Activated CD4-positive, alpha-beta T cell treated with anti-CD3 and anti-CD28 coated beads for 4 hours (primary cell): ENCODE results near the gene FAT4.
A peak's percentile ranks its signal among the peaks of the same experiment; 100 is the strongest.

ENCODE experiments used
- DNase-seq, 2 donors: peaks; one replicate each; pipeline ENCODE4 v3.0.0-alpha.2; 2020

FAT4 gene, protein sequence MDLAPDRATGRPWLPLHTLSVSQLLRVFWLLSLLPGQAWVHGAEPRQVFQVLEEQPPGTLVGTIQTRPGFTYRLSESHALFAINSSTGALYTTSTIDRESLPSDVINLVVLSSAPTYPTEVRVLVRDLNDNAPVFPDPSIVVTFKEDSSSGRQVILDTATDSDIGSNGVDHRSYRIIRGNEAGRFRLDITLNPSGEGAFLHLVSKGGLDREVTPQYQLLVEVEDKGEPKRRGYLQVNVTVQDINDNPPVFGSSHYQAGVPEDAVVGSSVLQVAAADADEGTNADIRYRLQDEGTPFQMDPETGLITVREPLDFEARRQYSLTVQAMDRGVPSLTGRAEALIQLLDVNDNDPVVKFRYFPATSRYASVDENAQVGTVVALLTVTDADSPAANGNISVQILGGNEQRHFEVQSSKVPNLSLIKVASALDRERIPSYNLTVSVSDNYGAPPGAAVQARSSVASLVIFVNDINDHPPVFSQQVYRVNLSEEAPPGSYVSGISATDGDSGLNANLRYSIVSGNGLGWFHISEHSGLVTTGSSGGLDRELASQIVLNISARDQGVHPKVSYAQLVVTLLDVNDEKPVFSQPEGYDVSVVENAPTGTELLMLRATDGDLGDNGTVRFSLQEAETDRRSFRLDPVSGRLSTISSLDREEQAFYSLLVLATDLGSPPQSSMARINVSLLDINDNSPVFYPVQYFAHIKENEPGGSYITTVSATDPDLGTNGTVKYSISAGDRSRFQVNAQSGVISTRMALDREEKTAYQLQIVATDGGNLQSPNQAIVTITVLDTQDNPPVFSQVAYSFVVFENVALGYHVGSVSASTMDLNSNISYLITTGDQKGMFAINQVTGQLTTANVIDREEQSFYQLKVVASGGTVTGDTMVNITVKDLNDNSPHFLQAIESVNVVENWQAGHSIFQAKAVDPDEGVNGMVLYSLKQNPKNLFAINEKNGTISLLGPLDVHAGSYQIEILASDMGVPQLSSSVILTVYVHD (N-terminal part only)

DNA sequence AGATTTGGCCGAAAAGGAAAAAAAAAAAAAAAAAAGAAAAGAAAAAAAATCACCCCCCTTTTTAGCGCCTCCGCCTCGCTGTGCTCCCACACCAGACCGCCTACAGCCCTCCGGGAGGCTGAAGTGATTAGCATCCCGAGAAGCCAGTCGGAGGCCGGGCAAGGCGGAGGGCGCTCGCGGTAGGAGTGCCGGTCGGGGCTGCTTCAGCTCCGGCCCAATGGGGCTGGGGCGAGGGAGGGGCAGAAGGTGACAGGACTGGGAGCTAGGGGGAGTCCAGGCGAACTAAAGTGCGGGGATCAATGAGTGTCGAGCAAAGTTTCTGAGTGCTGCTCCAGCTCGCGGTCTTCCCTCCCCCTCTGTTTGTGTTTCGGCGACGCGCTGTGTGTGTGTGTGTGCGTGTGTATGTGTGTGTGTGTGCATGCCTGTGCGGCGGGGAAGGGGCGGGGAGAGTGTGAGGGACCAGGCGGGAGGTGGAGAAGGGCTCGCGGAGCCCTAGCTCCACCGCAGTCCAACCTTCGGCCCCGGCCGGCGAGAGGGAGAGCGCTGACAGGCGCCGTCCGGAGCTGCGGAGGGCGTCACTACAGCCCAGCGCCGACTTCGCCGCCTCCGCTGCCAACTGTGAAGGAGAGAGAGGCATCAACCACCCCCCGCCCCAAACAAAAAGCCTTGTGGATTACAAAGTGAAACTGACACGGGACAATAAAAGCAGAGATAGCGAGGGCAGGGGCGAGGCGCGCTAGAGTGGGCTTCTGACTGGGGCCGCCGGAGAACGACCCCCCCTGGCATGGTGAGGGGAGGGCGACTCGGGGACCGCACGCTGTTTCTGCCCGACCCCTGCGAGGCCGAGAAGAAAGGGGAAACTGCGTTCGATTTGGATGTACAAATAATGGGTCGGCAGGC is at the start of gene FAT4:
FAT4 (plus strand) TSS at position 280 of the 900 bp plus-strand sequence. CDS start 1,457 bp downstream, outside the sequence.
- DNase-seq, result peak in 1 of 2 donors; percentile 15

DNA sequence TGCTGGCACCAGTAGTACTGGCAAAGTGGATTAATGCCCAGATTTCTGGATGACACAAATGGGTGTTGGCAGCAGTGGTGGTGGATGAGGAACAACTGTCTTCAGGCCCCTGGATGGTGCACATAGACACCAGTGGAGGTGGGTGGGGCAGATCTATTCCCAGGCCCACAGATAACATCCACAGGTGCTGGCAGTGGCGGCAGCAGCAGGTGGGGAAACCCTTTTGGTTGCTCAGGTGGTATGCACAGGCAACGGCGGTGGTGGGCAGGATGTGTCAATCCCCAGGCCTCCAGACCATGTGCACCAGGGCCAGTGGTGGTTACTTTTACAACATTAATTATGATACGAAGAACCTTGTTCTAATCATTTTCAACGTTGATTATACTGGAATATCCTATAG is 48.9 kb upstream of the FAT4 start:
- DNase-seq, result no peak

GRCh38 chr4:125266901-125267604 is 47.7 kb upstream of the FAT4 start:
- no peak for DNase-seq

- DNase-seq, result no peak
Observed at GRCh38 chr4:125267630-125268029, 47.1 kb upstream of the FAT4 start.

DNA sequence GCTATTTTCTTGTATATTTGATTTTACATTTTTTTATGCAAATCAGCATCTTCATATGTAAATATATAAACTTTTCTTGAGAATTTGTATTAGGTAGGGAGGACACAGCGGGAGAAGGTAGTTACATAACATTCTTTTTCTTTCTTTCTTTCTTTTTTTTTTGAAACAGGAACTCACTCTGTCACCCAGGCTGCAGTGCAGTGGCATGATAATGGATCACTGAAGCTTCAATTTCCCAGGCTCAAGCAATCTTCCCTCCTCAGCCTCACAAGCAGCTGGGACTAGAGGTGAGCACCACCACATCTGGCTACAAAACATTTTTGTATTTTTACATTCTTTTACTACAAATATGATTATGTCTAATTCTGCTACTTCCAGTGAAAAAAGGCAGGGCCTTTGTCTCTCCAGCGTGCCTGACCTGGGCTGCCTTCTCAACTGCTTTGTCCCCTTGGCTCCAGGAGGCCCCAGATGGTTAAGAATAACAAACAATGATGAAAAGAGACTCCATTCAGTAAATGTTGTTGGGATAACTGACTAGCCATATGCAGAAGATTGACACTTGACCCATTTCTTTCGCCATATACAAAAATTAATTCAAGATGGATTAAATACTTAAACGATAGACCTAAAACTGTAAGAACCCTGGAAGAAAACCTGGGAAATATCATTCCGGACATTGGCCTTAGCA is 46.5 kb upstream of the FAT4 start:
- no peak for DNase-seq

- no peak for DNase-seq
Observed at GRCh38 chr4:125276811-125277210, 37.9 kb upstream of the FAT4 start.

DNA sequence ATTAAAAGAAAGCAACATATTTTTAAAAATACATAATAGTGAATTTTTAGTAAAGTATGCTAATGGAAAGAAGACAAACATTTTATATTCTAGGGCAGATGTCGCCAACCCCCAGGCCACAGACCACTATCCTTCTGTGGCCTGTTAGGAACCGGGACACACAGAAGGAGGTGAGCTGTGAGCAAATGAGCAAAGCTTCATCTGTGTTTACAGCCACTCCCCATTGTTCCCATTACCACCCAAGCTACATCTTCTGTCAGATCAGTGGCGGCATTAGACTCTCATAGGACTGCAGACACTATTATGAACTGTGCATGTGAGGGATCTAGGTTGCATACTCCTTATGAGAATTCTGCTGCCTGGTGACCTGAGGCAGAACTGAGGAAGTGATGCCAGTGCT is 37.0 kb upstream of the FAT4 start:
- DNase-seq, result no peak

DNA sequence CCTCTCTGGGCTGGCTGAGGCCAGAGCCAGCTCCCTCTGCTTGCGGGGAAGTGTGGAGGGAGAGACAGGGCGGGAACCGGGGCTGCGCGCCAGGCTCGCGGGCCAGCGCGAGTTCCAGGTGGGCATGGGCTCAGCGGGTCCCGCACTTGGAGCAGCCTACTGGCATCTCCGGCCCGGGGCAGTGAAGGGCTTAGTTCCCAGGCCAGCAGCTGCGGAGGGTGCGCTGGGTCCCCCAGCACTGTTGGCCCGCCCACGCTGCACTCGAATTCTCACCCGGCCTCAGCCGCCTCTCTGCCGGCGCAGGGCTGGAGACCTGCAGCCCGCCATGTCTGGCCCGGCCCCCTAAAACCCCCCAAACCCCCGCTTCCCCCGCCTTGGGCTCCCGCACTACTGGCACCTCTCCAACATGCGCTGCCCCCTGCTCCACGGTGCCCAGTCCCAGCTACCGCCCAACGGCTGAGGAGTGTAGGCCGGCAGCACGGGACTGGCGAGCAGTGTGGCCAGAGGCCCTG is 33.8 kb upstream of the FAT4 start:
- DNase-seq, result no peak

GRCh38 chr4:125283707-125284279 is 31.0 kb upstream of the FAT4 start:
- DNase-seq, result no peak

DNA sequence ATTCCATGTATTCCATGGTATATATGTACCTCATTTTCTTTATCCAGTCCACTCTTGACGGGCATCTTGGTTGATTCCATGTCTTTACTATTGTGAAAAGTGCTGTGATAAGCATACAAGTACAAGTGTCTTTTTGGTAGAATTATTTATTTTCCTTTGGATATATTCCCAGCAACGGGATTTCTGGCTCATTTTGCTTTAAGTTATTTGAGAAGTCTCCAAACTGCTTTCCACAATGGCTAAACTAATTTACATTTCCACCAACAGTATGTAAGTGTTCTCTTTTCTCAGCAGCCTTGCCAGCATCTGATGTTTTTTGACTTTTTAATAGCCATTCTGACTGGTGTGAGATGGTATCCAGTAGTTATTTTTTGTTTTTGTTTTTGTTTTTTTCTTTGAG is 17.6 kb upstream of the FAT4 start:
- no peak for DNase-seq

DNA sequence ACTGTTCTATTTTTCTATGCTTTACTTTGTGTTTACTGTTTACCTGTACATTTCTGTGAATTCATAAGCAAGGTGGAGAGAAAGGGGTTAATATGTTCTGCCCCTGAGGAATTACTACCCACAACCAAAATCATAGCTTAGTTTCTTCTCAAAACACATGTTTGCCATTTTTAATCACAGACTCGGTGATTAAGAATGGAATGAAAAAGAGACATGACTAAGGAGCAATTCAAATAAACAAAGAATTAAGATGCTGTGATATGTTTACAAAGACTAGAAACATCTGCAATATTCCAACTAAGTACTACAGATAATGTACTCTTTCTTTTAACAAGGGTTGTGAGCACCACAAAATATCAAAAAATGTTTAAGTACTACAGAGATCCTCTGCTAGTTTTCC is 11.7 kb upstream of the FAT4 start:
- no peak for DNase-seq

GRCh38 chr4:125303821-125304220 is 10.9 kb upstream of the FAT4 start:
- DNase-seq, result no peak

DNA sequence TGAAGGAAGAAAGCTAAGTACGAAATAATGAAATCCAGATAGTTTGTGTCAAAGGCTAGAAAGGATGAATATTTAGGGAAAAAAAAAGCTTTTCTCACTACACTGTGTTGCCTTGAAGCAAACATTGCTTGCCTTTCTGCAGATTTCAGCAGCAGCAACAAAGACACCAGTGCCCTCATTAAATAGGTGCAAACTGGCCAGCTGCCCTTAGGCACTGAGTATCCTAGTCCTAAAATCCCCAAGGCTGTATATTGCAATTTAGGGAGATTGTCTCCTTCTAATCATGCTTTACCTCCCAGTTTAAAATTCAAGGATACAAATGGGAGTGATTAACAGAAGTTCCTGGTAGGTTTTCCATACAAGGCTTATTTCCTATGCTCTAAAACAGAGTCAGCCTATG is 8.6 kb upstream of the FAT4 start:
- DNase-seq, result no peak

DNA sequence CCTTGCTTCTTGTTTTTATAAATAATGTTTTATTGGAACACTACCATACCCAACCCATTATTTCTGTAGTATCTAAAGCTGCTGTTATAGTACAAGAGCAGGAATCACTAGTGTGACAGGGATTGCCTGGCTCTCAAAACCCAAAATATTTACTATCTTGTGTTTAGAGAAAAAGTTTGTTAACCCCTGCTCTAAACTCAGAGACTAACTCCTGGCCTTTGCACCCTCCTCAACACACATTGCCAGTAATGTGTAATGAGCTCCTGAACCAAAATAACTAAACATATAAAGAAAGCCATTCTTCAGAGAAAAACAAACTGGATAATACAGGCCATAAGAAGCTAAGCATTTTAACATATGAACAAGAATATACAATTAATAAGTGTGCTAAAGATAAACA is 8.2 kb upstream of the FAT4 start:
- DNase-seq, result no peak

DNA sequence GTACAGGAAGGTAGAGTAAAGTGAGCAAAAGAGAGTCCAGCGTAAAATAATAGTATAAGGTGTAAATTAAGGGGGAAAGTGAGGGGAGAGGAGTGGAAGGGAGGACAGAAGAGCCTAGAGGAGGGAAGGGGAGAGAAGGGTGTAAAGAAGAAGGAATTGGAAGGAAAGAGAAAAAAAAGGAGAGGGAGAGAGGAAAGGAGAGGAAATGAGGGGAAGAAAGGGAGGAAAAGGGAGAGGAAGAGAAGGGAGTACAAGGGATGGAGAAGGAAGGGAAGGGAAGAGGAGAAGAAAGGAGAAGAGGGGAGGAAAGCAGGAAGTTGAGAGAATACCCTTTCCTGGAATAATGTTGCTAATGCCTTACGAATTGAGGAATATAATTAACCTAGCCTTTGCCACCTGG is 3.3 kb upstream of the FAT4 start:
- no peak for DNase-seq

- DNase-seq, result no peak
Observed at GRCh38 chr4:125313497-125313896, 1.3 kb upstream of the FAT4 start.

DNA sequence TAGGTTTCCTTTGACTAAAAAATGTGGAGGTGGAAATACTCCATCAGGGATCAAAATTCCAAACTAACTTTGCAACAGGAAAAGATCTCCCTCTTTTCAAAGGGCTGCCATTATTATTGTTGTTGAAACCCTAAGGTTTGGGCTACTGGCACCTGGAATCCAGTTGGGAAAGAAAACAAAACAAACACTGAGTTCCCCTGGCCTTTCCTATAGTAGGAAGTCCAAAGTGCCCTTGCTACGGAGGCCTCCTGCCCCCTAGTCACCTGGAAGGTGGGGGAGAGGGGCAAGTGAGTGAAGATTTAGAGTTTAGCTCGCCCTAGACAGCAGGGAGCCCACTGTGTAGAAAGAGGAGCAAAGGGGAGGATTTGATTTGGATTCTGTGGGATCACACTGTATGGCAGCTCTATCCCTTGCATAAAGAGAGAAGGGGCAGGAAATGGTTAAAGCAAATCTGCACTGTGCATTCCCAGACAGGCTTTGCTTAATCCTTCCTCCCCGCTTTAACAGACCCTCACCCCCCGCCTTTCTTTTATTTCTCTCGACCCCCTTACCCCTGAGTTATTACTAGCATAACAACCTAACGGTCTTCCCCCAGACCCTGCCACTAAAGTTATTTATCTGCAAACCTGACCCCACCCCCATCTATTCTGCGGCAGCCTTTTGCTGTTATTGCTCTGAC is 627 bp upstream of the FAT4 start:
- DNase-seq, result no peak

- DNase-seq, result no peak
Observed at GRCh38 chr4:125315576-125316400, 1.0 kb downstream of the FAT4 start.

GRCh38 chr4:125316401-125316790 is 1.6 kb downstream of the FAT4 start:
- no peak for DNase-seq
